ENCODE results near the gene CAMTA1.

GRCh38 chr1:7221826-7222694 lies 436.8 kb downstream of the CAMTA1 start:
- TF ChIP-seq, protein P1, sequence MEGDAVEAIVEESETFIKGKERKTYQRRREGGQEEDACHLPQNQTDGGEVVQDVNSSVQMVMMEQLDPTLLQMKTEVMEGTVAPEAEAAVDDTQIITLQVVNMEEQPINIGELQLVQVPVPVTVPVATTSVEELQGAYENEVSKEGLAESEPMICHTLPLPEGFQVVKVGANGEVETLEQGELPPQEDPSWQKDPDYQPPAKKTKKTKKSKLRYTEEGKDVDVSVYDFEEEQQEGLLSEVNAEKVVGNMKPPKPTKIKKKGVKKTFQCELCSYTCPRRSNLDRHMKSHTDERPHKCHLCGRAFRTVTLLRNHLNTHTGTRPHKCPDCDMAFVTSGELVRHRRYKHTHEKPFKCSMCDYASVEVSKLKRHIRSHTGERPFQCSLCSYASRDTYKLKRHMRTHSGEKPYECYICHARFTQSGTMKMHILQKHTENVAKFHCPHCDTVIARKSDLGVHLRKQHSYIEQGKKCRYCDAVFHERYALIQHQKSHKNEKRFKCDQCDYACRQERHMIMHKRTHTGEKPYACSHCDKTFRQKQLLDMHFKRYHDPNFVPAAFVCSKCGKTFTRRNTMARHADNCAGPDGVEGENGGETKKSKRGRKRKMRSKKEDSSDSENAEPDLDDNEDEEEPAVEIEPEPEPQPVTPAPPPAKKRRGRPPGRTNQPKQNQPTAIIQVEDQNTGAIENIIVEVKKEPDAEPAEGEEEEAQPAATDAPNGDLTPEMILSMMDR (IDR thresholded peaks at IDR 0.05), result no peak
- no peak for TF ChIP-seq POLR2A (IDR thresholded peaks at IDR 0.05)
